Measurements from ENCODE around the gene ACTR6. TPM values are rescaled to one million over a fixed set of nuclear protein-coding genes. Genes with fewer than 3 reads are reported as not detected.
"Not testable (repeated sequence)": the region's sequence is repeated elsewhere in the genome, so short reads cannot be mapped to it uniquely, and the experiment has no call there.

ACTR6 gene
- total and polyA plus RNA-seq, 8 donors: 3.8 to 14.4 (median 7.0) TPM

- no peak for FAIRE-seq
- whole genome bisulfite sequencing, 2 donors: 95 to 97% methylated on average over 4 of the region's 4 CpGs
- H3K4me3 ChIP-seq: no peak overlapping the region
- H3K4me1 ChIP-seq: peaks cover 4 to 15% (median 8%) of the 10 kb centered on the region in 3 donors
- H3K27ac ChIP-seq: no peak overlapping the region
- no peaks in the 10 kb centered on the region for H3K36me3 ChIP-seq
- intact Hi-C loops (cut with DNase I): no loop called here
- no peak for TF ChIP-seq CTCF (IDR thresholded peaks at IDR 0.05)
- no peaks in the 10 kb centered on the region for H3K27me3 ChIP-seq
- ATAC-seq: no peak
- H3K9me3 ChIP-seq: no peaks in the 10 kb centered on the region
- DNase-seq: no peak
Observed at GRCh38 chr12:100216337-100216736, 15.7 kb downstream of the ACTR6 start.

- FAIRE-seq: no peak
- no peak for ATAC-seq
- Histone ChIP-seq H3K9me3 (no peaks in the 10 kb centered on the region), H3K36me3 (no peaks in the 10 kb centered on the region), H3K4me1 (peaks cover 0 to 4% (median 0%) of the 10 kb centered on the region in 3 donors), H3K27ac (no peak overlapping the region), H3K27me3 (no peaks in the 10 kb centered on the region), H3K4me3 (no peak overlapping the region)
- no peak for DNase-seq
- 86 to 94% methylated on average over 5 of the region's 5 CpGs for WGBS, 2 donors
- intact Hi-C loops (cut with DNase I): no loop called here
- no peak for TF ChIP-seq CTCF (IDR thresholded peaks at IDR 0.05)
Observed at GRCh38 chr12:100219328-100220109, 18.9 kb downstream of the ACTR6 start.

- Histone ChIP-seq H3K4me1 (peaks cover 0 to under 1% (median 0%) of the 10 kb centered on the region in 3 donors), H3K36me3 (no peaks in the 10 kb centered on the region), H3K27ac (no peak overlapping the region), H3K27me3 (no peaks in the 10 kb centered on the region), H3K4me3 (no peak overlapping the region), H3K9me3 (no peaks in the 10 kb centered on the region)
- FAIRE-seq (no peak), ATAC-seq (no peak), DNase-seq (no peak)
- intact Hi-C loops (cut with DNase I): no loop called here
- WGBS, 2 donors: 92 to 93% methylated on average over 3 of the region's 3 CpGs
- no peak for TF ChIP-seq CTCF (IDR thresholded peaks at IDR 0.05)
Observed at GRCh38 chr12:100221523-100221922, 20.9 kb downstream of the ACTR6 start.

- ATAC-seq; H3K4me3 ChIP-seq; H3K27ac ChIP-seq; H3K4me1 ChIP-seq; H3K9me3 ChIP-seq; FAIRE-seq; intact Hi-C loops (cut with DNase I); H3K36me3 ChIP-seq; H3K27me3 ChIP-seq; DNase-seq: not testable (repeated sequence)
- WGBS, 2 donors: 94 to 97% methylated on average over 6 of the region's 6 CpGs
Observed at GRCh38 chr12:100222173-100222572, 21.6 kb downstream of the ACTR6 start.

GRCh38 chr12:100225491-100225890, 24.9 kb downstream of the ACTR6 start:
- FAIRE-seq: no peak
- TF ChIP-seq CTCF (IDR thresholded peaks at IDR 0.05): no peak

More at GRCh38 chr12:100225491-100225890, 24.9 kb downstream of the ACTR6 start:
- ATAC-seq (no peak), DNase-seq (no peak)
- Histone ChIP-seq H3K27me3 (no peaks in the 10 kb centered on the region), H3K4me3 (no peak overlapping the region), H3K27ac (no peak overlapping the region), H3K4me1 (no peaks in the 10 kb centered on the region), H3K36me3 (no peaks in the 10 kb centered on the region), H3K9me3 (no peaks in the 10 kb centered on the region)
- intact Hi-C loops (cut with DNase I): no loop called here

Data from pancreas (tissue), 10 donors.